K562 (cell line): ENCODE measurements around the gene RRAS. TPM values are rescaled to one million over a fixed set of nuclear protein-coding genes. Genes with fewer than 3 reads are reported as not detected.

Experiments
- ATAC-seq: fragments of 200-7000 bp; cut with Tn5 transposase; 3 replicates; pipeline ENCODE4 v1.9.1; 2020; ENCODE audit warnings: moderate library complexity
- BruUV-seq: library from RNA; stranded (reverse); fragments of 400-500 nt; replicated peaks from 2 replicates; lab custom pipeline; 2021; lab: Mats Ljungman, UMichigan
- CTCF ChIA-PET: fragments of 300-600 bp; formaldehyde crosslinking; extraction: SDS; loops from one replicate; lab custom pipeline; 2021; ENCODE audit warnings: low intra/inter-chr PET ratio; lab: Yijun Ruan, JAX
- POLR2A ChIA-PET: fragments of 300-600, 350-650 bp; sonication (Branson Sonifier 250); formaldehyde crosslinking; extraction: SDS; loops from one replicate; lab custom pipeline; 2021; ENCODE audit warnings: antibody characterized with exemption, inconsistent platforms; lab: Yijun Ruan, JAX
- DNase-seq, 4 experiments: peaks; one replicate each; pipeline versions ENCODE4 v3.0.0 to v3.0.0-alpha.2; 2011 to 2018; ENCODE audit warnings: low spot score in 3 of 4, mixed read lengths in 3 of 4; ENCODE audit errors: extremely low read depth in 1 of 4
- FAIRE-seq: peaks from 2 replicates; lab custom pipeline; 2011; peaks lifted over from hg19 to GRCh38; lab: Jason Lieb, UNC
- H2AFZ ChIP-seq: 2 replicates; pipeline ENCODE4 v1.6.0; 2011; ENCODE audit warnings: low read depth, low read length, control low read depth, inconsistent platforms
- H3K27ac ChIP-seq: fragments of 200-600 bp; 3 replicates; pipeline ENCODE4 v1.8.0; 2011; ENCODE audit warnings: low read depth, mild to moderate bottlenecking, control low read depth, inconsistent platforms, low read length, moderate library complexity, mixed read lengths; ENCODE audit errors: extremely low read depth
- H3K27me3 ChIP-seq, 2 experiments: fragments of 300-600 bp in 1 of 2; 2 replicates in 1 of 2; 3 replicates in 1 of 2; pipeline versions ENCODE4 v1.6.0 to v1.8.0; 2011; ENCODE audit warnings: inconsistent platforms in 2 of 2, low read length in 2 of 2, mild to moderate bottlenecking in 1 of 2, mixed read lengths in 1 of 2, moderate library complexity in 1 of 2; ENCODE audit not compliant: control insufficient read depth in 2 of 2, insufficient read depth in 2 of 2
- H3K36me3 ChIP-seq: fragments of 300-600 bp; 3 replicates; pipeline ENCODE4 v1.8.0; 2011; ENCODE audit warnings: mild to moderate bottlenecking, low read length, inconsistent platforms; ENCODE audit not compliant: control insufficient read depth, insufficient read depth
- H3K4me1 ChIP-seq, 2 experiments: fragments of 200-600 bp in 1 of 2; replicated peaks in 1 of 2; 2 replicates in 1 of 2; 3 replicates in 1 of 2; pipeline versions ENCODE4 v1.5.1 to v1.8.0; 2011; ENCODE audit warnings: inconsistent platforms in 2 of 2, low read length in 2 of 2, mild to moderate bottlenecking in 1 of 2, mixed read lengths in 1 of 2, moderate library complexity in 1 of 2; ENCODE audit not compliant: control insufficient read depth in 2 of 2, insufficient read depth in 2 of 2
- H3K4me2 ChIP-seq: 2 replicates; pipeline ENCODE4 v1.6.1; 2011; ENCODE audit warnings: low read length, control low read depth, inconsistent platforms, mixed read lengths; ENCODE audit not compliant: insufficient read depth
- H3K4me3 ChIP-seq: fragments of 200-600 bp; sonication (generic), shearing (Covaris generic); 2 replicates; pipeline ENCODE4 v1.5.1; 2016; ENCODE audit warnings: control low read depth, inconsistent platforms
- H3K79me2 ChIP-seq: fragments of 200-600 bp; 3 replicates; pipeline ENCODE4 v1.8.0; 2011; ENCODE audit warnings: low read length, inconsistent platforms; ENCODE audit not compliant: control insufficient read depth, insufficient read depth
- H3K9ac ChIP-seq, 2 experiments: 2 replicates each; pipeline versions ENCODE4 v1.6.0 to v1.6.1; 2011; ENCODE audit warnings: low read depth in 2 of 2, low read length in 2 of 2, control low read depth in 1 of 2, inconsistent platforms in 1 of 2, mild to moderate bottlenecking in 1 of 2, mixed read lengths in 1 of 2; ENCODE audit not compliant: insufficient read depth in 1 of 2
- H3K9me1 ChIP-seq: one replicate; pipeline ENCODE4 v1.6.0; 2011; ENCODE audit warnings: inconsistent platforms, mild to moderate bottlenecking, low read length, moderate library complexity; ENCODE audit not compliant: control insufficient read depth, insufficient read depth
- H3K9me3 ChIP-seq: replicated peaks from 2 replicates; pipeline ENCODE4 v1.5.1; 2011; ENCODE audit warnings: low read depth, low read length, inconsistent platforms; ENCODE audit not compliant: control insufficient read depth, insufficient read depth
- H4K20me1 ChIP-seq: replicated peaks from 2 replicates; pipeline ENCODE4 v1.6.1; 2011; ENCODE audit warnings: low read length, inconsistent platforms, mixed read lengths; ENCODE audit not compliant: control insufficient read depth, insufficient read depth
- BCOR ChIP-seq: fragments of 450-650 bp; IDR thresholded peaks from 2 replicates; pipeline ENCODE4 v1.6.1; 2016
- EP300 ChIP-seq: IDR thresholded peaks from 2 replicates; pipeline ENCODE4 v1.6.1; 2012; ENCODE audit warnings: low read length, improper control_type of control experiment
- NCOA4 ChIP-seq: fragments of 450-650 bp; IDR thresholded peaks from 2 replicates; pipeline ENCODE4 v1.6.1; 2018; ENCODE audit warnings: mild to moderate bottlenecking; ENCODE audit not compliant: partially characterized antibody
- NKRF ChIP-seq: fragments of 450-650 bp; IDR thresholded peaks from 2 replicates; pipeline ENCODE4 v1.6.1; 2016; ENCODE audit warnings: borderline replicate concordance
- RAD51 ChIP-seq: fragments of 450-650 bp; IDR thresholded peaks from 2 replicates; pipeline ENCODE4 v1.7.1; 2016; ENCODE audit warnings: low read depth, mild to moderate bottlenecking, borderline replicate concordance
- SNIP1 ChIP-seq: fragments of 450-650 bp; IDR thresholded peaks from 2 replicates; pipeline ENCODE4 v1.7.1; 2017; ENCODE audit warnings: low read depth, mild to moderate bottlenecking
- ZNF146 ChIP-seq: IDR thresholded peaks from one replicate; pipeline ENCODE4 v1.6.1; 2018; ENCODE audit warnings: missing compliant biosample characterization; ENCODE audit not compliant: unreplicated experiment
- ZNF197 ChIP-seq: fragments of 200-800 bp; sonication (Bioruptor generic); IDR thresholded peaks from 2 replicates; pipeline ENCODE4 v1.6.1; 2016; ENCODE audit warnings: low read depth, missing genetic modification characterization, missing compliant biosample characterization
- WGBS: fragments of 100-300 bp; shearing (Covaris generic); methylation state at CpG from one replicate; pipeline ENCODE4 v1.1.6; 2016; ENCODE audit warnings: low coverage, mixed read lengths; ENCODE audit not compliant: insufficient coverage; ENCODE audit errors: missing lambda C conversion rate; 5-methylcytosine and 5-hydroxymethylcytosine counted together
- in situ Hi-C: fragments of 300-500 bp; cut with MboI; formaldehyde crosslinking; loops from 4 replicates; pipeline ENCODE4 v1.15.0; 2018; ENCODE audit warnings: inconsistent platforms, mixed read lengths
- intact Hi-C: fragments of 100-400 bp; cut with micrococcal nuclease; formaldehyde crosslinking; loops from 2 replicates; pipeline ENCODE4 v1.14.2; 2022
- polyA plus RNA-seq, 8 experiments: library from polyadenylated mRNA; depleted of rRNA in 4 of 8; stranded (reverse) in 5 of 8; unstranded in 3 of 8; fragments of >200 nt; fragmentation: Nextera tagmentation in 2 of 8; fragmentation: Illumina TruSeq in 1 of 8; extraction: Ambion mirVana in 2 of 8; extraction: Trizol in 1 of 8; gene quantifications; 2 replicates each; pipeline versions ENCODE4 v1.2.1 to v1.2.3, GENCODE V29; 2011 to 2014; ENCODE audit warnings: inconsistent platforms in 1 of 8, missing spikeins in 1 of 8
- total RNA-seq, 7 experiments: library from RNA; depleted of rRNA in 6 of 7; stranded (reverse); fragments of >200 nt in 6 of 7; fragmentation: Illumina TruSeq in 2 of 7; extraction: Trizol in 2 of 7; gene quantifications; 2 replicates each; pipeline versions ENCODE4 v1.2.1 to v1.2.3, GENCODE V29; 2011 to 2021; ENCODE audit warnings: low replicate concordance in 1 of 7

RRAS gene
- total and polyA plus RNA-seq, 9 of the 15 experiments (the other 6 are each of a cell fraction or from before 2014, with no cell fraction given): 0.70 to 17.3 (median 8.2) TPM

- no peak; the same call in 1 of the 2 replicates for TF ChIP-seq EP300
- no peak for TF ChIP-seq RAD51
- no peak for TF ChIP-seq ZNF197 (CRISPR knock-in tag)
- TF ChIP-seq NKRF: peak; percentile 79
- no peak for TF ChIP-seq SNIP1
- TF ChIP-seq NCOA4: no peak
- TF ChIP-seq BCOR: no peak
Measured at GRCh38 chr19:49590071-49590970, 49.6 kb downstream of the RRAS start (continued).

- DNase-seq (no peak), FAIRE-seq (peak; percentile 35), ATAC-seq (no peak)
- Histone ChIP-seq H3K9ac (peak overlapping the region in 1 of 2 experiments; percentile 85; a peak in 1 of 4 replicates), H3K4me1 (peaks cover 10 to 43% of the 10 kb centered on the region in 2 experiments; a peak in 4 of 5 replicates), H3K27ac (peak overlapping the region; percentile 30; the same call in 2 of the 3 replicates), H3K4me3 (no peak overlapping the region), H3K79me2 (peaks cover 37% of the 10 kb centered on the region), H2AFZ (peak overlapping the region; percentile 86), H3K4me2 (peak overlapping the region; percentile 70), H3K9me1 (peaks cover 3% of the 10 kb centered on the region), H3K36me3 (peaks cover 10% of the 10 kb centered on the region), H4K20me1 (peaks cover 6% of the 10 kb centered on the region; the same call in 1 of the 2 replicates), H3K9me3 (no peaks in the 10 kb centered on the region), H3K27me3 (no peaks in the 10 kb centered on the region)
- ChIA-PET CTCF (interaction anchor here (0.6 kb wide), 1 partner anchor 57 kb away, joined by 3 read pairs; no protein-coding TSS in a partner anchor), POLR2A (interaction anchor here (0.6 to 3.5 kb wide), 11 partner anchors 9 to 944 kb away, joined by 3 to 30 read pairs (median 3); partner anchors contain the start of genes NOSIP, PRRG2 and RPS11)
- intact Hi-C loops: no loop called here
- in situ Hi-C loops: no loop called here
- TF ChIP-seq ZNF146 (CRISPR knock-in tag): no peak
- 45% methylated on average over 4 of the region's 5 CpGs for WGBS
- no TSS peak for BruUV-seq
Measured at GRCh38 chr19:49589502-49589905, 50.4 kb downstream of the RRAS start.
